ENCODE measurements around the gene DENND5B. TPM values are rescaled to one million over a fixed set of nuclear protein-coding genes. Genes with fewer than 3 reads are reported as not detected.

Gene DENND5B
- total and polyA plus RNA-seq, 7 donors: 4.8 to 24.3 (median 13.6) TPM

DNA sequence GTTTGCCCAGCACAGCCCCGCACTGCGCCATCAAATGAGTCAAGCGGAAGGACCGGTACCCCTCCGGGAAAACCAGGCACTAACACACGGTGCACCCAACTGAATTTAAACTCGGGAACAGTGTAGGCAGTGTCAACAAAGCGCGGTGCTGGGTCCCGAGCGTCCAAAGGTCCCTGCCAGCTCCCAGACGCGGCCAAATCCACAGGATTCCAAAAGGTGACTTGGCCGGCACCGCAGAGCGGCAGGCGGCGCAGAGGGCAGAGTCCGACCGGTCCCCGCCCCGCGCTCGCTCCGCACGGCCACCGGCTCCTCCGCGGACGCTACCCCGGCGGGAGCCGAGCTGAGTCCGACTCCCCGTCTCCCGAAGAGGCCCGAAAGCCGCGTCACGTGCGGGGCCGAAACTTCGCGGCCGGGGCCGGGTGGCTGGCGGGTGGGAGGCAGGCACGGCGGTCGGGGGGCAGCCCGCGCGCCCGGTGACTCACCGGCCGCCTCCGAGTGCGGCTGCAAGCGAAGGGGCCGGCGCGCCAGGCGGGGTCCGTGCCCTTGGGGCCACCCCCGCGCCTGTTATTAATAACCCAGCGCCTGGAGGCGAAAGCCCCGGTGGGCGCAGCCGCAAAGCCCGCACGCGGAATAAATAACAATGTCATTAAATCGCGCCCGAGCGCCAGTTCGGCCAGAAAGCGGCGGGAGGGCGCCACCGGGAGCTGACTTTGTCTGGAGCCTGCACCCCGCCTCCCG is 863 bp downstream of the DENND5B start:
- Histone ChIP-seq H3K4me3 (peak overlapping the region; percentile 76), H3K4me1 (peaks cover 27% of the 10 kb centered on the region), H3K27me3 (ENCODE audit: insufficient read depth in 3 of 3, low read length in 2 of 3) (no peaks in the 10 kb centered on the region), H3K9me3 (no peaks in the 10 kb centered on the region), H3K36me3 (ENCODE audit: insufficient read depth in 1 of 2, low read depth in 1 of 2) (no peaks in the 10 kb centered on the region), H3K27ac (peak overlapping the region; percentile 96)
- TF ChIP-seq, protein P1, sequence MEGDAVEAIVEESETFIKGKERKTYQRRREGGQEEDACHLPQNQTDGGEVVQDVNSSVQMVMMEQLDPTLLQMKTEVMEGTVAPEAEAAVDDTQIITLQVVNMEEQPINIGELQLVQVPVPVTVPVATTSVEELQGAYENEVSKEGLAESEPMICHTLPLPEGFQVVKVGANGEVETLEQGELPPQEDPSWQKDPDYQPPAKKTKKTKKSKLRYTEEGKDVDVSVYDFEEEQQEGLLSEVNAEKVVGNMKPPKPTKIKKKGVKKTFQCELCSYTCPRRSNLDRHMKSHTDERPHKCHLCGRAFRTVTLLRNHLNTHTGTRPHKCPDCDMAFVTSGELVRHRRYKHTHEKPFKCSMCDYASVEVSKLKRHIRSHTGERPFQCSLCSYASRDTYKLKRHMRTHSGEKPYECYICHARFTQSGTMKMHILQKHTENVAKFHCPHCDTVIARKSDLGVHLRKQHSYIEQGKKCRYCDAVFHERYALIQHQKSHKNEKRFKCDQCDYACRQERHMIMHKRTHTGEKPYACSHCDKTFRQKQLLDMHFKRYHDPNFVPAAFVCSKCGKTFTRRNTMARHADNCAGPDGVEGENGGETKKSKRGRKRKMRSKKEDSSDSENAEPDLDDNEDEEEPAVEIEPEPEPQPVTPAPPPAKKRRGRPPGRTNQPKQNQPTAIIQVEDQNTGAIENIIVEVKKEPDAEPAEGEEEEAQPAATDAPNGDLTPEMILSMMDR (IDR thresholded peaks at IDR 0.05): no peak
- WGBS, 3 donors: 0 to 1% (median 0%) methylated on average over 47 to 85 of the region's 85 CpGs
- peak; percentile 69 to 84 for DNase-seq
- intact Hi-C loops (cut with DNase I): loop anchor here in 1 of 2 donors (2.0 to 5.0 kb wide), 2 partner anchors 39 to 68 kb away; no protein-coding TSS in a partner anchor
- ATAC-seq: peak; percentile 66 to 76 (median 72)

DNA sequence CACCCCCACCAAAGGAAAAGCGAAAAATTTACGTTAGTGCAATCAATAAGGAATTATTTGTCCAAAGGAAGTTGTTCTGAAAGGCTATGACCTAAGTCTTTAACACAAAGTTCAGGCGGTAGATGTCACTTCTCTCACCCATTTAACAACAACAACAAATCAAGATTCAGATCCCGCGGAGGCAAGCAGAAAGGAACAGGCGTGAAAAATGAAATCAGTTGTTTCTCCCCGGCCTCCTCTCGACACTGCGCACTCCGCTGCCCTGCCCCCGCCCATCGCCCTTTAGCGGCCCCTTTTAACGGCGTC is 1.4 kb downstream of the DENND5B start:
- Histone ChIP-seq H3K36me3 (ENCODE audit: insufficient read depth in 1 of 2, low read depth in 1 of 2) (no peaks in the 10 kb centered on the region), H3K27ac (peak overlapping the region; percentile 96), H3K9me3 (no peaks in the 10 kb centered on the region), H3K4me3 (peak overlapping the region; percentile 76), H3K4me1 (peaks cover 27% of the 10 kb centered on the region), H3K27me3 (ENCODE audit: insufficient read depth in 3 of 3, low read length in 2 of 3) (no peaks in the 10 kb centered on the region)
- WGBS, 3 donors: 1% methylated on average over 15 of the region's 15 CpGs
- intact Hi-C loops (cut with DNase I): no loop called here
- no peak for ATAC-seq
- DNase-seq: peak in 1 of 2 donors; percentile 78
- TF ChIP-seq, protein P1 (IDR thresholded peaks at IDR 0.05): no peak

DNA sequence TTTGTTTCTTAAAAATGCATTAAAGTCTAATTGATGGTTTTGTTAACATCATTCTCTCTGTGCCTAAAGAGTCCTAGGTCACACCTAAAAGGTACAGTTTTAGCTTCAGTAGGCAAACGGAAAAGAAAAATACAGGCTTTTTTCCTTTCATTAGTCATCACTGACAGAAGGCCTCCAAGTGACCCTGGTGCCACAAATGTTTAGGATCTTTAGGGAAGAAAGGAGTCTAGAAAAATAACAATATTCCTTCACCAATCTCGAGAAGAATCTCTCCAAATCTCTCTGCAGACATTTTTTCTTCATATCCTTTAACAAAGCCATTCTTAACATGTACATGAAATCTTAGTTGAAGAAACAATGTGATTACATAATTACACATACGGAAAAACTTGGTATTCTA is 2.0 kb downstream of the DENND5B start:
- Histone ChIP-seq H3K36me3 (ENCODE audit: insufficient read depth in 1 of 2, low read depth in 1 of 2) (no peaks in the 10 kb centered on the region), H3K9me3 (no peaks in the 10 kb centered on the region), H3K4me3 (peak overlapping the region; percentile 76), H3K27ac (peak overlapping the region; percentile 96), H3K27me3 (ENCODE audit: insufficient read depth in 3 of 3, low read length in 2 of 3) (no peaks in the 10 kb centered on the region), H3K4me1 (peaks cover 23% of the 10 kb centered on the region)
- DNase-seq (no peak), ATAC-seq (no peak)
- 28 to 50% (median 32%) methylated on average over 3 of the region's 3 CpGs for WGBS, 3 donors
- TF ChIP-seq, protein P1 (IDR thresholded peaks at IDR 0.05): no peak
- intact Hi-C loops (cut with DNase I): no loop called here

DNA sequence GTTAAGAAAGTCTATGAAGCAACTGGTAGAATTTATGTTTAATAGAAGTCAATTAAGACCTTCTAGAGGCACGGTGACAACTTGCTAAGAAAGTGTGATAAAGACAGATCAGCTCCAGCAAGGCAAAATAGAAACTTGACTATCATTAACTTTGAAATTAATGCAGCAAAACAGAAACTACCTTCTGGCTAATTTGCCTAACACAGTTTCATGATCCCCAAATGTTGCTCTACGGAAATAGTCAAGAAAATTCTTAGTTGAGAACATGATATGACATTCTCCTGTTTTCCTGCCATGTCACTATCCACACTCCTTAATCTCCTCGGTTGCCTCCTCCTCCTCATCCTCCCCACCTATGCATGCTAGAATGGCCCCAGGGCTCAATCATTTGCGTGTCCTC is 4.2 kb downstream of the DENND5B start:
- Histone ChIP-seq H3K9me3 (no peaks in the 10 kb centered on the region), H3K27me3 (ENCODE audit: insufficient read depth in 3 of 3, low read length in 2 of 3) (no peaks in the 10 kb centered on the region), H3K36me3 (ENCODE audit: insufficient read depth in 1 of 2, low read depth in 1 of 2) (no peaks in the 10 kb centered on the region), H3K4me1 (peaks cover 23% of the 10 kb centered on the region), H3K27ac (no peak overlapping the region), H3K4me3 (no peak overlapping the region)
- WGBS, 3 donors: 78 to 95% (median 84%) methylated on average over 4 of the region's 4 CpGs
- no peak for DNase-seq
- intact Hi-C loops (cut with DNase I): no loop called here
- ATAC-seq: no peak
- TF ChIP-seq, protein P1 (IDR thresholded peaks at IDR 0.05): no peak

DNA sequence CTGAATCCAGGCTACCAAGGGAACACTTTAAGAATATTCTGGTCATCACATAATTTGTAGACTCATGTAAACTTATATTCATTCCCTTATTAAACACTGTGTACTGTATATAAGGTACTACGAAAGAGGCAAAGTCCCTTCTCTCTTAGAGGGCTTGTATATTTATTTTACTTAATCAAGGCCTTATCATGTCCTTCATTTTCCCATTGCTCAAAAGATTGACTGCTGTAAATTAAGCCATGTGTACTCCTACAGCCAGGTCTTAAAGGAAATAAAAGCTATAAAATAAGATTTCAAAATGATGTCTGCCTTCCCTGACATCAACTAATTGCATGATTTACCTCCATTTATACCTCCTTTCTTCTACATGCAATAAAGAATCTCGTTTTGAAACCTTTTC is 5.0 kb downstream of the DENND5B start:
- TF ChIP-seq, protein P1 (IDR thresholded peaks at IDR 0.05): no peak
- intact Hi-C loops (cut with DNase I): no loop called here
- Histone ChIP-seq H3K4me3 (peak overlapping the region; percentile 4), H3K4me1 (peaks cover 23% of the 10 kb centered on the region), H3K9me3 (no peaks in the 10 kb centered on the region), H3K36me3 (ENCODE audit: insufficient read depth in 1 of 2, low read depth in 1 of 2) (no peaks in the 10 kb centered on the region), H3K27ac (peak overlapping the region; percentile 55), H3K27me3 (ENCODE audit: insufficient read depth in 3 of 3, low read length in 2 of 3) (no peaks in the 10 kb centered on the region)
- WGBS, 3 donors: 82 to 93% (median 86%) methylated on average over 2 of the region's 2 CpGs
- no peak for ATAC-seq
- no peak for DNase-seq
